LNCaP clone FGC (cell line): ENCODE data around the gene BTBD3.

Experiments used
- DNase-seq: peaks from one replicate; pipeline ENCODE4 v3.0.0-alpha.2; 2011; ENCODE audit warnings: low read depth
- H3K4me3 ChIP-seq: 2 replicates; pipeline ENCODE4 v1.5.1; 2011; ENCODE audit warnings: mild to moderate bottlenecking, low read depth, low read length, control low read depth
- TF ChIP-seq, protein P1 (sequence below): IDR thresholded peaks from 2 replicates; pipeline ENCODE4 v1.5.1; 2012; ENCODE audit warnings: mild to moderate bottlenecking; ENCODE audit not compliant: control insufficient read depth, insufficient read depth; ENCODE audit errors: extremely low read depth

BTBD3 gene

GRCh38 chr20:11912659-11913415 lies 4.9 kb upstream of the BTBD3 start:
- no peak for DNase-seq
- H3K4me3 ChIP-seq, result no peak overlapping the region
- TF ChIP-seq, protein P1, sequence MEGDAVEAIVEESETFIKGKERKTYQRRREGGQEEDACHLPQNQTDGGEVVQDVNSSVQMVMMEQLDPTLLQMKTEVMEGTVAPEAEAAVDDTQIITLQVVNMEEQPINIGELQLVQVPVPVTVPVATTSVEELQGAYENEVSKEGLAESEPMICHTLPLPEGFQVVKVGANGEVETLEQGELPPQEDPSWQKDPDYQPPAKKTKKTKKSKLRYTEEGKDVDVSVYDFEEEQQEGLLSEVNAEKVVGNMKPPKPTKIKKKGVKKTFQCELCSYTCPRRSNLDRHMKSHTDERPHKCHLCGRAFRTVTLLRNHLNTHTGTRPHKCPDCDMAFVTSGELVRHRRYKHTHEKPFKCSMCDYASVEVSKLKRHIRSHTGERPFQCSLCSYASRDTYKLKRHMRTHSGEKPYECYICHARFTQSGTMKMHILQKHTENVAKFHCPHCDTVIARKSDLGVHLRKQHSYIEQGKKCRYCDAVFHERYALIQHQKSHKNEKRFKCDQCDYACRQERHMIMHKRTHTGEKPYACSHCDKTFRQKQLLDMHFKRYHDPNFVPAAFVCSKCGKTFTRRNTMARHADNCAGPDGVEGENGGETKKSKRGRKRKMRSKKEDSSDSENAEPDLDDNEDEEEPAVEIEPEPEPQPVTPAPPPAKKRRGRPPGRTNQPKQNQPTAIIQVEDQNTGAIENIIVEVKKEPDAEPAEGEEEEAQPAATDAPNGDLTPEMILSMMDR, result no peak

GRCh38 chr20:11918391-11918845 lies 725 bp downstream of the BTBD3 start:
- TF ChIP-seq, protein P1, result no peak
- no peak for DNase-seq
- H3K4me3 ChIP-seq, result no peak overlapping the region

DNA sequence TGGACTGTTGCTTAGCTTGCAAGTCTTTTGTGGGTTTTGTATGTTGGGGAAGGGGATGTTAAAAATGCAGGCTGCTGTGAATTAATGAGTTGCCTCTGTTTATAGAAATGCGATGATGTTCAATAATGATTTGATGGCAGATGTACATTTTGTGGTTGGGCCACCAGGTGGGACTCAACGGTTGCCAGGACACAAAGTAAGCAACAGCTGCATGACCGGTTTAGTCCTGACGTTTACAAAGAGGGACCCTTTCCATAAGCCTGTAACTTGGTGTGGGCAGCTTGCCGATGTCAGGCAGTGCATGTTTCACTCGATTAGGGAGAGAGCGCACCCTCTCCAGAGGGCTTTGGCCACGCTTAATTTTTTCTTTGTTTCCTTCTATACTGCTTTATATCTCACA lies 1.3 kb downstream of the BTBD3 start:
- no peak overlapping the region for H3K4me3 ChIP-seq
- TF ChIP-seq, protein P1, result no peak
- DNase-seq, result no peak

- DNase-seq, result no peak
- H3K4me3 ChIP-seq, result no peak overlapping the region
- TF ChIP-seq, protein P1, result no peak
Observed at GRCh38 chr20:11919581-11919980, 1.9 kb downstream of the BTBD3 start.

DNA sequence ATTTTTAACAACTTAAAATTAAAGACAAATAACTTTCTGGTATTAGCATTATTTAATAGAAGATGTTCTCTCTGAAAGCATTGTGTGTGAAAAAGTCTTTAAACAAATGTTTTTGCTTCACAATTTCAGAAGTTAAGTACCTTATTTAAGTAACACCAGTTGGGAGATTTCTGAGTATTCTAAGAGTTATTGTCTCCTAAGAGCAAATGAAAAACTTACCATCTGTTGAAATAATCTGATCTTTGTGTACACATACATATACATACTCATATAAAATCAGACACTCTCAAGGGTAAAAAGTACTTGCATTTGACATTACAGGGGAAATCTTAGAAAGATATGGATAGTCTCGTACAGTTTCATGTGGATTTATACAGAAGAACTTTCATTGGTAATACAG lies 2.4 kb downstream of the BTBD3 start:
- TF ChIP-seq, protein P1, result no peak
- DNase-seq, result no peak
- no peak overlapping the region for H3K4me3 ChIP-seq

DNA sequence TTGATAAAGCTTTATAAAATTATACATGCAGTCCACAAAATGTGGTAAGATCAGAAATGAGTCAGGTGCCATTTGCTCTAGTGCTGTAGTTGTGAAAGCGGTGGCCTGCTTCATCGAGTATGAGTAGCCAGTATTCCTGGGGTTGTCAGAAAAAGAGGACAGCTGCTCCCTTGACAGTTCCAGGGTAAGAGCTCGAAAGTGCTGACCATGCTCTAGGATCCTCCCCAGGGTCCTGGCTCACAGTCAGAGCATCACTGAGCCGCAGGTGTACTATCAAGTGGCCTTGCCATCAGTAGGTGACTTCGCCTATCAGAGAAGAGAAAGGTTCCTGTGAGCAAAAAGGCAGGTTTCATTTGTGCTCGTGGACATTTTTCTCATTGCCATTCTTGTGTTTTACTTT lies 3.6 kb downstream of the BTBD3 start:
- no peak overlapping the region for H3K4me3 ChIP-seq
- no peak for DNase-seq
- TF ChIP-seq, protein P1, result no peak

GRCh38 chr20:11922561-11922960 lies 4.9 kb downstream of the BTBD3 start:
- TF ChIP-seq, protein P1, result no peak
- no peak overlapping the region for H3K4me3 ChIP-seq
- no peak for DNase-seq
